NOMO-1 treated with DMSO at 0.1 percent for 48 hours (cell line): ENCODE data around the gene RLN1.
"Not testable (repeated sequence)": the region's sequence is repeated elsewhere in the genome, so short reads cannot be mapped to it uniquely, and the experiment has no call there.

Experiments used
- DNase-seq: peaks from one replicate; lab custom pipeline; 2025; ENCODE audit not compliant: unreplicated experiment; lab: John Stamatoyannopoulos, UW

RLN1 gene

GRCh38 chr9:5326187-5326586 lies 13.5 kb downstream of the RLN1 start:
- no peak for DNase-seq

DNA sequence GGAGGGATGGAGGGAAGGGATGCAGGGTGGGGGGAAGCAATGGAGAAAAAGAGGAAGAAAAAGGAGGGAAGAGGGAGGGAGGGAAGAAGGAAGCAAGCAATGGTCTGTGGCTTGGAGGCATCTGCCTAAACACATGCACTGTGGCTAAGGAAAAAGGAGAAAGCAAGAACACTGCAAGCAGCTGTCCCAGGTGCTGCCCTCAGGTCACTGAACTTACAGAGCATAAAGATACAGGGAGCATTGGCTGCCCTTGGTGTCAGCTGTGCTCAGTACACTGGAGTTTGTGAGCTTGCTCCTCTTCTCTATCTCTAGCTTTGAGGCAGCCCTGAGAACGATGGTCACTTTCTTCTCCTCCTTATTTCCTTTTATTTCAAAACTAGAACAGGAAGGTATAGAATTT lies 18.1 kb downstream of the RLN1 start:
- DNase-seq = not testable (repeated sequence)

GRCh38 chr9:5321058-5321457 lies 18.6 kb downstream of the RLN1 start:
- DNase-seq = no peak

GRCh38 chr9:5316406-5316805 lies 23.3 kb downstream of the RLN1 start:
- DNase-seq = not testable (repeated sequence)

- no peak for DNase-seq
These were observed 24.3 kb downstream of the RLN1 start for GRCh38 chr9:5315187-5315923.

- DNase-seq = no peak
These were observed 28.8 kb downstream of the RLN1 start for GRCh38 chr9:5310851-5311250.

- DNase-seq = no peak
These were observed 33.9 kb downstream of the RLN1 start for GRCh38 chr9:5305741-5306140.

GRCh38 chr9:5303840-5304795 lies 35.6 kb downstream of the RLN1 start, which contains the start of gene RLN2:
Gene RLN2, minus strand, starts transcription at chr9:5304716. Its CDS starts 136 bp downstream, at chr9:5304580.
- DNase-seq = not testable (repeated sequence)

- no peak for DNase-seq
These were observed 38.1 kb downstream of the RLN1 start for GRCh38 chr9:5301544-5301943.

DNA sequence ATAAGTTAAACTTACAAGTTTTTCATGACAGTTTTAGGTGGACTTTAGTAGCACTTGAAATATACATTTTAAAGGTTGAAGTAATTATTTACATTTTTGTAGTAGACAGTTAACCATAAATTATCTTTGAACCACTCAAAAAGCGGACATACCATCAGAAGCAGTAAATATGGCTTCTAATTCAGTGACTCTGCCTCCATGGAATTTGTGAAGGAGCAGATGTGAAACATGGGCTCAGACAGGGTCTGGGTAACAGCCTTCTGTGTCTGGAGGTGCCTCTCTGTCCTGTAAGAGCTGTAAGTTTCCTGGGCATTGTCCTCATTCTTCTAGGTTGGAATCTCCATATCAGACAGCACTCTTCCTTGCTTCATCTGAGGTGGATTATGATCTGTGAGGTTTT lies 47.5 kb downstream of the RLN1 start:
- no peak for DNase-seq

- no peak for DNase-seq
These were observed 51.1 kb downstream of the RLN1 start for GRCh38 chr9:5288591-5288990.

DNA sequence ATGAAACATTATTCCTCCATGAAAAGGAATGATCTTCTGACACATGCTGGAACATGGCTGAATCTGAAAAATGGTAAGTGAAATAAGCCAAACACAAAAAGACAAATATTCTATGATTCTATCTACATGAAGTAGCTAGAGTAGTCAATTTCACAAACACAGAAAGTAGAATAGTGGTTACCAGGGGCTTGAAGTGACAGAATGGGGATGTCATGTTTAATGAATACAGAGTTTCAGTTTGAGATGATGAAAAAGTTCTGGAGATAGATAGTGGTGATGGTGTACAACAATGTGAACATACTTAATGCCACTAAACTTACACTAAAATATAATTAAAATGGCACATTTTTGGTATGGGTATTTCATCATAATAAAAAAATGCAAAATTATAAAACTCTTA lies 53.4 kb downstream of the RLN1 start:
- DNase-seq = no peak
